ENCODE data around the gene SLC40A1. TPM values are rescaled to one million over a fixed set of nuclear protein-coding genes. Genes with fewer than 3 reads are reported as not detected.

Gene SLC40A1
- total RNA-seq, 1 donor from 2014 or later: 11.4 TPM

- DNase-seq (ENCODE audit: extremely low spot score, unreplicated experiment): no peak
- Mint-ChIP-seq H3K27me3 (ENCODE audit: unreplicated experiment) (peaks cover 16% of the 10 kb centered on the region), H3K4me1 (ENCODE audit: unreplicated experiment) (peaks cover 26% of the 10 kb centered on the region), H3K36me3 (ENCODE audit: unreplicated experiment) (peaks cover 10% of the 10 kb centered on the region), H3K27ac (ENCODE audit: unreplicated experiment) (no peak overlapping the region), H3K4me3 (ENCODE audit: unreplicated experiment) (no peak overlapping the region), H3K9me3 (ENCODE audit: unreplicated experiment) (no peaks in the 10 kb centered on the region)
- TF ChIP-seq CTCF (IDR thresholded peaks at IDR 0.05): no peak
Measured at GRCh38 chr2:189578272-189578950, 2.2 kb downstream of the SLC40A1 start.

GRCh38 chr2:189577121-189577520 lies 3.5 kb downstream of the SLC40A1 start:
- peaks cover 26% of the 10 kb centered on the region for H3K4me1 Mint-ChIP-seq (ENCODE audit: unreplicated experiment)
- no peak for TF ChIP-seq CTCF (IDR thresholded peaks at IDR 0.05)
- no peak overlapping the region for H3K27ac Mint-ChIP-seq (ENCODE audit: unreplicated experiment)
- peaks cover 20% of the 10 kb centered on the region for H3K36me3 Mint-ChIP-seq (ENCODE audit: unreplicated experiment)
- no peak for DNase-seq (ENCODE audit: extremely low spot score, unreplicated experiment)
- H3K27me3 Mint-ChIP-seq (ENCODE audit: unreplicated experiment): peaks cover 7% of the 10 kb centered on the region
- no peaks in the 10 kb centered on the region for H3K9me3 Mint-ChIP-seq (ENCODE audit: unreplicated experiment)
- no peak overlapping the region for H3K4me3 Mint-ChIP-seq (ENCODE audit: unreplicated experiment)

GRCh38 chr2:189576396-189576795 lies 4.2 kb downstream of the SLC40A1 start:
- H3K4me1 Mint-ChIP-seq (ENCODE audit: unreplicated experiment): peaks cover 26% of the 10 kb centered on the region

GRCh38 chr2:189574793-189575475 lies 5.7 kb downstream of the SLC40A1 start:
- H3K4me3 Mint-ChIP-seq (ENCODE audit: unreplicated experiment): no peak overlapping the region
- peaks cover 26% of the 10 kb centered on the region for H3K4me1 Mint-ChIP-seq (ENCODE audit: unreplicated experiment)
- H3K27ac Mint-ChIP-seq (ENCODE audit: unreplicated experiment): no peak overlapping the region
- peaks cover 21% of the 10 kb centered on the region for H3K36me3 Mint-ChIP-seq (ENCODE audit: unreplicated experiment)
- no peaks in the 10 kb centered on the region for H3K9me3 Mint-ChIP-seq (ENCODE audit: unreplicated experiment)
- TF ChIP-seq CTCF (IDR thresholded peaks at IDR 0.05): no peak
- H3K27me3 Mint-ChIP-seq (ENCODE audit: unreplicated experiment): no peaks in the 10 kb centered on the region
- DNase-seq (ENCODE audit: extremely low spot score, unreplicated experiment): no peak

More at GRCh38 chr2:189576396-189576795, 4.2 kb downstream of the SLC40A1 start:
- no peak for TF ChIP-seq CTCF (IDR thresholded peaks at IDR 0.05)
- H3K9me3 Mint-ChIP-seq (ENCODE audit: unreplicated experiment): no peaks in the 10 kb centered on the region
- H3K4me3 Mint-ChIP-seq (ENCODE audit: unreplicated experiment): no peak overlapping the region
- peaks cover 21% of the 10 kb centered on the region for H3K36me3 Mint-ChIP-seq (ENCODE audit: unreplicated experiment)
- H3K27ac Mint-ChIP-seq (ENCODE audit: unreplicated experiment): no peak overlapping the region
- no peaks in the 10 kb centered on the region for H3K27me3 Mint-ChIP-seq (ENCODE audit: unreplicated experiment)
- no peak for DNase-seq (ENCODE audit: extremely low spot score, unreplicated experiment)

GRCh38 chr2:189570570-189571031 lies 10.0 kb downstream of the SLC40A1 start:
- Mint-ChIP-seq H3K4me3 (ENCODE audit: unreplicated experiment) (no peak overlapping the region), H3K27ac (ENCODE audit: unreplicated experiment) (peak overlapping the region; percentile 12)

More at GRCh38 chr2:189570570-189571031, 10.0 kb downstream of the SLC40A1 start:
- Mint-ChIP-seq H3K36me3 (ENCODE audit: unreplicated experiment) (peaks cover 27% of the 10 kb centered on the region), H3K4me1 (ENCODE audit: unreplicated experiment) (peaks cover 40% of the 10 kb centered on the region), H3K27me3 (ENCODE audit: unreplicated experiment) (no peaks in the 10 kb centered on the region), H3K9me3 (ENCODE audit: unreplicated experiment) (peaks cover 5% of the 10 kb centered on the region)
- no peak for DNase-seq (ENCODE audit: extremely low spot score, unreplicated experiment)
- TF ChIP-seq CTCF (IDR thresholded peaks at IDR 0.05): no peak

Measured in osteocyte (in vitro differentiated cells).